HG03280 (cell line): ENCODE data around the gene C6orf47.
"Not testable (repeated sequence)": the region's sequence is repeated elsewhere in the genome, so short reads cannot be mapped to it uniquely, and the experiment has no call there.

Experiments
- ATAC-seq: cut with Tn5 transposase; IDR thresholded peaks from one replicate; pipeline ENCODE4 v1.9.1; 2021; ENCODE audit warnings: mild to moderate bottlenecking, moderate library complexity; ENCODE audit not compliant: unreplicated experiment

The C6orf47 gene, protein sequence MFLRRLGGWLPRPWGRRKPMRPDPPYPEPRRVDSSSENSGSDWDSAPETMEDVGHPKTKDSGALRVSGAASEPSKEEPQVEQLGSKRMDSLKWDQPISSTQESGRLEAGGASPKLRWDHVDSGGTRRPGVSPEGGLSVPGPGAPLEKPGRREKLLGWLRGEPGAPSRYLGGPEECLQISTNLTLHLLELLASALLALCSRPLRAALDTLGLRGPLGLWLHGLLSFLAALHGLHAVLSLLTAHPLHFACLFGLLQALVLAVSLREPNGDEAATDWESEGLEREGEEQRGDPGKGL

GRCh38 chr6:31660381-31661261 is at the start of gene C6orf47:
Gene C6orf47 (minus strand): TSS chr6:31660778. CDS start chr6:31659947, 831 bp downstream.
- ATAC-seq, result peak; percentile 53

- not testable (repeated sequence) for ATAC-seq
Measured at GRCh38 chr6:31709157-31709556, 48.6 kb upstream of the C6orf47 start.

- ATAC-seq, result no peak
Measured at GRCh38 chr6:31708224-31708623, 47.6 kb upstream of the C6orf47 start.

DNA sequence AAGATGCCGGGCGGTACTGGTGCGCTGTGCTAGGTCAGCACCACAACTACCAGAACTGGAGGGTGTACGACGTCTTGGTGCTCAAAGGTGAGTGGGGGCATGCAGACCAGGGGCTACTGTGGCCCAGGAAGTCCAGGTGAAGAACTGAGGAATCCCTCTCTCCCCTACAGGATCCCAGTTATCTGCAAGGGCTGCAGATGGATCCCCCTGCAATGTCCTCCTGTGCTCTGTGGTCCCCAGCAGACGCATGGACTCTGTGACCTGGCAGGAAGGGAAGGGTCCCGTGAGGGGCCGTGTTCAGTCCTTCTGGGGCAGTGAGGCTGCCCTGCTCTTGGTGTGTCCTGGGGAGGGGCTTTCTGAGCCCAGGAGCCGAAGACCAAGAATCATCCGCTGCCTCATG is 47.1 kb upstream of the C6orf47 start:
- ATAC-seq, result no peak

- ATAC-seq, result no peak
Measured at GRCh38 chr6:31706599-31706998, 46.0 kb upstream of the C6orf47 start, which contains the start of gene LY6G6F. Gene LY6G6F (plus strand): TSS chr6:31706866. CDS start chr6:31706907, 41 bp downstream.

- no peak for ATAC-seq
Measured at GRCh38 chr6:31705931-31706330, 45.4 kb upstream of the C6orf47 start.

- ATAC-seq, result peak; percentile 93
Measured at GRCh38 chr6:31702819-31703716, 42.5 kb upstream of the C6orf47 start, which contains the start of gene ABHD16A. Gene ABHD16A (minus strand): TSS chr6:31703324. CDS start chr6:31703281, 43 bp downstream.

- ATAC-seq, result no peak
Measured at GRCh38 chr6:31702405-31702818, 41.8 kb upstream of the C6orf47 start.

GRCh38 chr6:31701666-31702404 is 41.3 kb upstream of the C6orf47 start:
- ATAC-seq, result no peak

- no peak for ATAC-seq
Measured at GRCh38 chr6:31700740-31701401, 40.3 kb upstream of the C6orf47 start.

DNA sequence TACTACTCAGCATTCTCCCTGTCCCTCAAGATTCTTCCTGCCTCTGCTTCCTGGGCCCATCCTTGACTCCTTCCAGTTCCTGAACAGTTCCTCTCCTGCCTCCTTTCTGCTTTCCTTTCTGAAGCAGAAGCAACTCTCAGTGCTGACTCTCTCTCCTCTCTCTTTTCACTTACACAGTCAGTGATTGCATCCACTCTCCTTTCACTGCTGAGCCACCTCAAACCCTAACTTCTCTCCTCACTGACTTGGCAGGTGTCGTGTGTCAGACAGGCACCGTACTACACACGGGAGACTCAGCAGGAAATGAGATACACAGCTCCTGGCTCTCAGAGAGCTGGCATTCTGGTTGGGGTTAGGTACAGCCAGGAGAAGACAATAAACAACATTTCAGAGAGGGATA is 37.0 kb upstream of the C6orf47 start:
- ATAC-seq, result no peak

DNA sequence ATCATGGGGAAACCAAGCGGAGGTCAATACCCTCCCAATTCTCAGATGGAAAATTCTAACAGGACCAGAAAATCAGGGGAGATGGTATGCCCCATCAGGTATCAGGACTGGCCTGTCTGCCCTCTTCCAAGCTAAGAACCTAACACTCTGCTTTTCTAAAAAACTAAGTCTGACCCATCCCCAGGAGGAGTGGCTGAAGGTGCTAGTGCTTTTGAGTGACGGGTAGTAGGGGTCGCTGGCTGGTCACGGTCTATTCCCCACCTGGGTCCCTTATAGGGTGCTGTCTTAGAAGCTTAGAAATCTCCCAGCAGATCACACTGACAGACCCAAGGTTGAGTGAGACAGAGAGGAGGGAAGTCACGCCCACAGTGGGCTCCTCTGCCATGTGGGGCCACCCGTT is 33.0 kb upstream of the C6orf47 start:
- no peak for ATAC-seq

GRCh38 chr6:31692886-31693285 is 32.3 kb upstream of the C6orf47 start:
- ATAC-seq, result no peak

DNA sequence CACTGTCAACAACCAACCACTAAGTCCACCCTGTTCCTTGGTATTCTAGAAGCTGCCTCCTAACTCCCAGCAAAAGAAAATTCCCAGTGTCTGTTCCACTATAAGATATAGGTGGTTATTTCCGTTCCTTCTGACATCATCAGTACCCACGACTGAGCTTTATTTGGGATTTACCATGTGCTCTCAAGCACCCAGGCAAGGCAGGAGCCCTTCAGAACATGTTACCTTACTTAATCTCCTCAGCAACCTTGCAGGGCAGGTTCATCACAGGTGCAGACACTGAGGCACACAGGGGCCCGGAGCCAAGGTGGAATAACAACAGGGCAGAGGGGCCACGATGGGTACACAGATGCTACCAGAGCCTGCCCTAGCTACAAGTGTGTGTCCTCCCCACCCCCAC is 31.8 kb upstream of the C6orf47 start:
- ATAC-seq, result no peak

GRCh38 chr6:31691564-31692108 is 31.1 kb upstream of the C6orf47 start:
- no peak for ATAC-seq

GRCh38 chr6:31691078-31691463 is 30.5 kb upstream of the C6orf47 start:
- ATAC-seq, result no peak

DNA sequence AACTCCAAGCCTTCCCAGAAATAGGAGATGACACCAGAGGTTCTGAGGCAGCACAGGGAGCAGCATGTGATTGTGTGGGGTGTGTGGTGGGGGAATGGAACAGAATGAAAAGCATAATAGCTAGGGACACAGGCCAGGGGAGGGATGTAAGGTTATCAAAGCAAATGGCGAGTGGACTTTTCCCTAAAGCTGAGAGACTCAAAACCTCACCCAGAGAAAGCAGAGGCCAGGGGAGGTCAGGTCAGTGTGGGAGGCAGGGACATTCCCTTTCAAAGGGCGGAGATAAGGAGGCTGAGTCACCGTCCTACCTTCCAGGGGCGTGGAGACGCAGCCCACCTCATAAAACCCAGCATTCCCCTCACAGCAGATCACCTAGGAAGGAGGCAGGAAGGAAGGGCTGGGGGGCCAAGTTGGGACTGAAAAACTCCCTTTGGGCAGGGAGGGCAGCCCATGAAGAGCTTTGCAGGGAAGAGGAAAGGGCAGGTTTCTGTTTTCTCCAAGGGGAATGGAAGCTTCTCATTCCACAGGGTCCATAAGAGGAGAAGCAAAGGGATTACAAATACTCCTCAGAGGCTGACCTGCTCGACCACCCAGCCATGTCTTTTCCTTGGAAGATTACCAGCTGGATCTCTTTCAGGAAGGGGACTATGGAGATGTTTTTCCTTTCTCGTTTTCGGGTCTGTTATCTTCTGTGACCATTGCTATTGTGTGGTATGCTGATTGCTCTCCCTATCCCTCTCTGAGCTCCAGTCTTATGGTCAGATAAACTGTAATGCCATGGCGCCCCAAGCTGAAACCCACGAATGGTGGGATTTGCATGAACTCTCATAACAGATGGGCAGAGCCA is 29.9 kb upstream of the C6orf47 start:
- ATAC-seq, result no peak
